ENCODE results near the gene ITPR2.

DNA sequence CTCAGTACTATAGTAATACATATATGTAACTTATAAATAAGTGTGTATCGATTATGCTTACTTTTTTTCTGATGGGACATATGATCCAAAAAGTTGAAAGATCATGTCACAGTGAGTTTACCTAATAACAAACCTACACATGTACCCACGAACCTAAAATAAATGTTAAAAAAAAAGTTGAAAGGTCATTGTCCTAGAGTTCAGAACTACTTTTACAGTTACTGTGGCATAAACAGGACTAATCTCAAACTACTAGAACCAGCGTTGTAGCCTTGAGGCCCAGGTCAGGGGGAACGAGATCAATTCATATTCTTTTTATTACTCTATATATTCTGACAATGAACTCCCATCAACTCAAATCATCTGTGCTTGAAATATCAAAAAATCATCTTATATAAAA is 81.8 kb downstream of the ITPR2 start:
- TF ChIP-seq CTCF (IDR thresholded peaks at IDR 0.05) (no peak), POLR2A (IDR thresholded peaks at IDR 0.05) (no peak)

All from adrenal gland (tissue), 5 donors.